ENCODE results near the gene EGFR.

Gene EGFR

DNA sequence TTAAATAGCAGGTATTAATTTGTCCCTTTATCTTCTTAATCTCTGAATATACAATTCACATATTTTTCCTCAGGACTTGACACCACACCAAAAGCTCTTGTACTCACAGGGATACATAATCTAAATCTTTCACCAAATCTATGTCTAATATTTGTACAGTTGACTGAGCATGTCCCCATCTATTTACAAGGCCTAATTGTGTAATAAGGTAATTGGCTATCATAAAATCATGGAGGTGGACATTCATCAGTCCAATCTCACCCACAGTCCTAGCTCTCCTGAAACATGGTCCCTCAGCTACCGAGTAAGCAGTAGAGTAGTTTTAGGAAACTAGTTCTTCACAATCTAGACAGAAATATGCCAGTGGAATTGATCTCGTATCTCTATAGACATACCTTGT, 30.3 kb upstream of the EGFR start:
- H3K4me1 ChIP-seq (ENCODE audit: low read length): no peaks in the 10 kb centered on the region
- H3K9me3 ChIP-seq (replicated peaks; ENCODE audit: insufficient read depth, low read length): no peaks in the 10 kb centered on the region
- H3K79me2 ChIP-seq (ENCODE audit: low read length): no peaks in the 10 kb centered on the region
- no peak overlapping the region for H3K9ac ChIP-seq (ENCODE audit: low read length)
- no peak overlapping the region for H2AFZ ChIP-seq (ENCODE audit: low read length)
- 0 out of 2 replicates have a peak, but pooled peaks cover under 1% of the 10 kb centered on the region for H3K9me2 ChIP-seq (replicated peaks; ENCODE audit: insufficient read depth, low read length)
- no peak for DNase-seq
- no peak overlapping the region for H3K4me3 ChIP-seq (ENCODE audit: low read length)
- no peaks in the 10 kb centered on the region for H4K20me1 ChIP-seq (ENCODE audit: insufficient read depth, low read length)
- H3K36me3 ChIP-seq (replicated peaks; ENCODE audit: insufficient read depth, low read length): no peaks in the 10 kb centered on the region
- no peaks in the 10 kb centered on the region for H3F3A ChIP-seq (ENCODE audit: insufficient read depth, low read length)
- no peak overlapping the region for H3K4me2 ChIP-seq (ENCODE audit: low read depth, low read length)
- TF ChIP-seq EZH2 (optimal IDR thresholded peaks at IDR 0.05; ENCODE audit: low read depth, low read length): no peak
- TF ChIP-seq CTCF (IDR thresholded peaks at IDR 0.05; ENCODE audit: low read length): no peak
- TF ChIP-seq EZH2phosphoT487 (IDR thresholded peaks at IDR 0.05; ENCODE audit: low read length): no peak
- no peaks in the 10 kb centered on the region for H3K27me3 ChIP-seq (replicated peaks; ENCODE audit: insufficient read depth, low read length)
- H3K27ac ChIP-seq (ENCODE audit: low read length): no peak overlapping the region

DNA sequence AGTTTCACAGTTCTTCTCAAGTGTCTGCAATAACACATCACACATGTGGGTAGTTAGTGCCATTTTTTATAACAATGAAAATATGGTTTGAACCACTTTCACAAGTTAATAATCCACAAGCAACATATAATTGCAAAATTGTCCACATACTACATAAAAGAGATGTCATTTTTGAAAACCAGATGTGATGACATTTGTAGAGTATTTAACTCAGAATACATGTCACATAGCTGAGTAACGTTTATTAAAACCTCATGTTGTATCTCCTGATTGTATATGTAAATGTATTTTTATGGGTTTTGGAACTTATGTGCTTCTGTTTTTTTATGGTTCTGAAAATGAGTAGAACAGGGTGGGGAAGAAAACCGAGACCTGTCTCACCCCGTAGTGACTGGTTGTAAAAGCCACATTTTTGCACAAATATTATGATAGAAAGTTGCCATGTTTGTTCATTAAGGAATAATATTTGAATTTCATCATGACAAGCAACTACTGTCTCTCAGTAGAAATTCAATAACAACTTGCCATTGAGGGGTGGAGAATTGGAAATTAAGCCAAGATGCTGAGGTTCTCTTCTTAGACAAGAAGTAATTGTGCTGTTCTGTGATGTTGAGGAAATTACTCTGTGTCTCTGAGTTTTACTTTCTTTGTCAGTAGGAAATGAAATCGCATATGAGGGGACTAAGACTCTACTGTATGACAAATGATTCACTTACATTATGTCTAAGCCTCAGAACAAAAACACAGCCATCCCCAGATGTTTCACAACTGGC, 29.2 kb upstream of the EGFR start:
- no peak overlapping the region for H3K27ac ChIP-seq (ENCODE audit: low read length)
- no peak for DNase-seq
- no peaks in the 10 kb centered on the region for H3F3A ChIP-seq (ENCODE audit: insufficient read depth, low read length)
- no peaks in the 10 kb centered on the region for H3K79me2 ChIP-seq (ENCODE audit: low read length)
- H3K36me3 ChIP-seq (replicated peaks; ENCODE audit: insufficient read depth, low read length): no peaks in the 10 kb centered on the region
- H3K9me2 ChIP-seq (replicated peaks; ENCODE audit: insufficient read depth, low read length): no peaks in the 10 kb centered on the region
- no peak overlapping the region for H3K4me3 ChIP-seq (ENCODE audit: low read length)
- H3K4me1 ChIP-seq (ENCODE audit: low read length): no peaks in the 10 kb centered on the region
- no peak overlapping the region for H3K9ac ChIP-seq (ENCODE audit: low read length)
- no peak for TF ChIP-seq CTCF (IDR thresholded peaks at IDR 0.05; ENCODE audit: low read length)
- no peak for TF ChIP-seq EZH2phosphoT487 (IDR thresholded peaks at IDR 0.05; ENCODE audit: low read length)
- no peak for TF ChIP-seq EZH2 (optimal IDR thresholded peaks at IDR 0.05; ENCODE audit: low read depth, low read length)
- no peak overlapping the region for H2AFZ ChIP-seq (ENCODE audit: low read length)
- H3K9me3 ChIP-seq (replicated peaks; ENCODE audit: insufficient read depth, low read length): no peaks in the 10 kb centered on the region
- no peaks in the 10 kb centered on the region for H3K27me3 ChIP-seq (replicated peaks; ENCODE audit: insufficient read depth, low read length)
- no peak overlapping the region for H3K4me2 ChIP-seq (ENCODE audit: low read depth, low read length)
- no peaks in the 10 kb centered on the region for H4K20me1 ChIP-seq (ENCODE audit: insufficient read depth, low read length)

- no peak overlapping the region for H2AFZ ChIP-seq (ENCODE audit: low read length)
- H3K9me2 ChIP-seq (replicated peaks; ENCODE audit: insufficient read depth, low read length): no peaks in the 10 kb centered on the region
- H3K9me3 ChIP-seq (replicated peaks; ENCODE audit: insufficient read depth, low read length): no peaks in the 10 kb centered on the region
- H3F3A ChIP-seq (ENCODE audit: insufficient read depth, low read length): no peaks in the 10 kb centered on the region
- DNase-seq: no peak
- H3K4me1 ChIP-seq (ENCODE audit: low read length): no peaks in the 10 kb centered on the region
- no peaks in the 10 kb centered on the region for H4K20me1 ChIP-seq (ENCODE audit: insufficient read depth, low read length)
- H3K9ac ChIP-seq (ENCODE audit: low read length): no peak overlapping the region
- H3K36me3 ChIP-seq (replicated peaks; ENCODE audit: insufficient read depth, low read length): no peaks in the 10 kb centered on the region
- H3K27ac ChIP-seq (ENCODE audit: low read length): no peak overlapping the region
- H3K4me2 ChIP-seq (ENCODE audit: low read depth, low read length): no peak overlapping the region
- H3K27me3 ChIP-seq (replicated peaks; ENCODE audit: insufficient read depth, low read length): no peaks in the 10 kb centered on the region
- TF ChIP-seq EZH2 (optimal IDR thresholded peaks at IDR 0.05; ENCODE audit: low read depth, low read length) (no peak), CTCF (IDR thresholded peaks at IDR 0.05; ENCODE audit: low read length) (no peak)
- no peaks in the 10 kb centered on the region for H3K79me2 ChIP-seq (ENCODE audit: low read length)
- no peak overlapping the region for H3K4me3 ChIP-seq (ENCODE audit: low read length)
Measured at GRCh38 chr7:54991341-54991740, 27.5 kb upstream of the EGFR start.
